Neural cell (in vitro differentiated cells): Measurements from ENCODE around the gene CDCA5. TPM values are rescaled to one million over a fixed set of nuclear protein-coding genes. Genes with fewer than 3 reads are reported as not detected.

Experiments used
- H2AFZ ChIP-seq: fragments of 200-600, 300-800 bp; sonication (generic), shearing (Covaris generic); 2 replicates; pipeline ENCODE4 v1.6.0; 2014; ENCODE audit warnings: low read depth, mild to moderate bottlenecking, antibody characterized with exemption, low read length, moderate library complexity
- H3F3A ChIP-seq: fragments of 200-600 bp; shearing (Covaris generic); 2 replicates; pipeline ENCODE4 v1.6.1; 2016; ENCODE audit warnings: mild to moderate bottlenecking, moderate library complexity, mixed read lengths, antibody characterized with exemption, low read length; ENCODE audit not compliant: insufficient read depth, poor library complexity, severe bottlenecking
- H3K27ac ChIP-seq: fragments of 200-600, 300-800 bp; sonication (generic), shearing (Covaris generic); 2 replicates; pipeline ENCODE4 v1.5.1; 2014; ENCODE audit warnings: mild to moderate bottlenecking, low read length, moderate library complexity
- H3K27me3 ChIP-seq: fragments of 300-800, 200-600 bp; sonication (generic), shearing (Covaris generic); 2 replicates; pipeline ENCODE4 v1.6.0; 2014; ENCODE audit warnings: mild to moderate bottlenecking, low read depth, low read length, moderate library complexity; ENCODE audit not compliant: insufficient read depth
- H3K36me3 ChIP-seq: fragments of 300-800, 200-600 bp; sonication (generic), shearing (Covaris generic); 2 replicates; pipeline ENCODE4 v1.5.1; 2014; ENCODE audit warnings: mild to moderate bottlenecking, antibody characterized with exemption, low read length, moderate library complexity; ENCODE audit not compliant: insufficient read depth
- H3K4me2 ChIP-seq: fragments of 300-800, 200-600 bp; sonication (generic), shearing (Covaris generic); 2 replicates; pipeline ENCODE4 v1.6.0; 2014; ENCODE audit warnings: mild to moderate bottlenecking, low read length
- H3K4me3 ChIP-seq: fragments of 300-800, 200-600 bp; sonication (generic), shearing (Covaris generic); 2 replicates; pipeline ENCODE4 v1.5.1; 2014; ENCODE audit warnings: mild to moderate bottlenecking, low read length, moderate library complexity
- H3K79me2 ChIP-seq: fragments of 200-600 bp; shearing (Covaris generic); replicated peaks from 2 replicates; pipeline ENCODE4 v1.6.0; 2014; ENCODE audit warnings: mild to moderate bottlenecking, low read length, moderate library complexity; ENCODE audit not compliant: insufficient read depth
- H3K9ac ChIP-seq: fragments of 300-800, 200-600 bp; sonication (generic), shearing (Covaris generic); 2 replicates; pipeline ENCODE4 v1.6.1; 2016; ENCODE audit warnings: mild to moderate bottlenecking, low read length, mixed read lengths
- H3K9me2 ChIP-seq: fragments of 200-600 bp; shearing (Covaris generic); 2 replicates; pipeline ENCODE4 v1.6.1; 2016; ENCODE audit warnings: mild to moderate bottlenecking, low read length, mixed read lengths; ENCODE audit not compliant: insufficient read depth
- H3K9me3 ChIP-seq: fragments of 200-600, 300-800 bp; sonication (generic), shearing (Covaris generic); 2 replicates; pipeline ENCODE4 v1.6.1; 2016; ENCODE audit warnings: mild to moderate bottlenecking, mixed run types, low read length, moderate library complexity, mixed read lengths
- H4K20me1 ChIP-seq: fragments of 200-600 bp; shearing (Covaris generic); 2 replicates; pipeline ENCODE4 v1.6.1; 2016; ENCODE audit warnings: mild to moderate bottlenecking, mixed run types; ENCODE audit not compliant: insufficient read depth
- CTCF ChIP-seq: fragments of 450-650 bp; IDR thresholded peaks from 2 replicates; pipeline ENCODE4 v1.5.1; 2014; ENCODE audit warnings: antibody characterized with exemption, mild to moderate bottlenecking, moderate library complexity; ENCODE audit not compliant: poor library complexity, severe bottlenecking
- EP300 ChIP-seq: fragments of 450-650 bp; conservative IDR thresholded peaks from 2 replicates; pipeline ENCODE4 v1.6.1; 2014; ENCODE audit warnings: antibody characterized with exemption, mild to moderate bottlenecking, moderate library complexity; ENCODE audit not compliant: poor library complexity, severe bottlenecking
- EZH2 ChIP-seq: fragments of 200-600, 300-800 bp; shearing (Covaris generic), sonication (generic); IDR thresholded peaks from 2 replicates; pipeline ENCODE4 v1.6.1; 2014; ENCODE audit warnings: antibody characterized with exemption, low read length, borderline replicate concordance, mild to moderate bottlenecking; ENCODE audit not compliant: insufficient read depth, poor library complexity, severe bottlenecking
- MXI1 ChIP-seq: fragments of 450-650 bp; conservative IDR thresholded peaks from 2 replicates; pipeline ENCODE4 v1.6.1; 2014; ENCODE audit warnings: antibody characterized with exemption, mild to moderate bottlenecking; ENCODE audit not compliant: poor library complexity, severe bottlenecking
- POLR2AphosphoS5 ChIP-seq: IDR thresholded peaks from 2 replicates; pipeline ENCODE4 v1.6.1; 2012
- RAD21 ChIP-seq: fragments of 450-650 bp; conservative IDR thresholded peaks from 2 replicates; pipeline ENCODE4 v1.6.1; 2014; ENCODE audit warnings: antibody characterized with exemption, mild to moderate bottlenecking, moderate library complexity
- REST ChIP-seq: IDR thresholded peaks from 2 replicates; pipeline ENCODE4 v1.6.1; 2012; ENCODE audit warnings: borderline replicate concordance
- SMC3 ChIP-seq: fragments of 450-650 bp; conservative IDR thresholded peaks from 2 replicates; pipeline ENCODE4 v1.6.1; 2014; ENCODE audit warnings: antibody characterized with exemption, mild to moderate bottlenecking, moderate library complexity; ENCODE audit not compliant: poor library complexity
- TAF1 ChIP-seq: IDR thresholded peaks from 2 replicates; pipeline ENCODE4 v1.6.1; 2012; ENCODE audit warnings: low read depth
- polyA plus RNA-seq: library from polyadenylated mRNA; depleted of rRNA; stranded (reverse); fragments of >200 nt; gene quantifications from 2 replicates; pipeline ENCODE4 v1.2.3, GENCODE V29; 2014

The CDCA5 gene
- polyA plus RNA-seq, 1 donor from 2014 or later = 2.3 TPM

DNA sequence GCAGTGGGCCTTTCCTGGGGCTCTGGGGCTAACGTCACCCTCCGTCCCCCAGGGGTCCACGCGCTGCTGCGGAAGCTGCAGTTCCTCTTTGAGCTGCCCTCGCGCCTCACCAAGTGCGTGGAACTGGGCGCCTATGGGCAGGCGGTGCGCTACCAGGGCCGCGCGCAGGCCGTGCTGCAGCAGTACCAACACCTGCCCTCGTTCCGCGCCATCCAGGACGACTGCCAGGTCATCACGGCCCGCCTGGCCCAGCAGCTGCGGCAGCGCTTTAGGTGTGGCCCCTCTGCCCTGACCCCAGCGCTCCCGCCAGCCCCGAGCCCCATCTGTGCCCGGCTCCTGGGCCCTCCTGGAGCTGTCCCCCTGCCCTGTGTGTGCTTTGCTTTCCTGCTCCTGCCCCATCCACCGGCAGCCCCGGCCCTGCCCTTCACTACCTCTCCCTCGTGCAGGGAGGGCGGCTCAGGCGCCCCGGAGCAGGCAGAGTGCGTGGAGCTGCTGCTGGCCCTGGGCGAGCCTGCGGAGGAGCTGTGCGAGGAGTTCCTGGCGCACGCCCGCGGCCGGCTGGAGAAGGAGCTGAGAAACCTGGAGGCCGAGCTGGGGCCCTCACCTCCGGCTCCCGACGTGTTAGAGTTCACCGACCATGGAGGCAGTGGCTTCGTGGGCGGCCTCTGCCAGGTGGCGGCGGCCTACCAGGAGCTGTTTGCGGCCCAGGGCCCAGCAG is 24.1 kb upstream of the CDCA5 start:
- Histone ChIP-seq H3K4me3 (no peak overlapping the region), H4K20me1 (no peaks in the 10 kb centered on the region), H3F3A (no peaks in the 10 kb centered on the region), H3K79me2 (peaks cover 3% of the 10 kb centered on the region), H3K36me3 (no peaks in the 10 kb centered on the region), H3K4me2 (no peak overlapping the region), H3K27ac (no peak overlapping the region), H3K9me2 (no peaks in the 10 kb centered on the region), H3K27me3 (no peaks in the 10 kb centered on the region), H2AFZ (no peak overlapping the region), H3K9ac (no peak overlapping the region), H3K9me3 (no peaks in the 10 kb centered on the region)
- TF ChIP-seq EZH2 = no peak
- no peak for TF ChIP-seq MXI1
- TF ChIP-seq EP300 = no peak
- TF ChIP-seq SMC3 = no peak
- TF ChIP-seq RAD21 = no peak
- no peak for TF ChIP-seq TAF1
- no peak for TF ChIP-seq CTCF
- no peak for TF ChIP-seq POLR2AphosphoS5
- TF ChIP-seq REST = no peak

GRCh38 chr11:65107078-65107477 is 23.2 kb upstream of the CDCA5 start:
- no peaks in the 10 kb centered on the region for H3K9me2 ChIP-seq
- H3K4me3 ChIP-seq = no peak overlapping the region
- H3K36me3 ChIP-seq = no peaks in the 10 kb centered on the region
- no peak overlapping the region for H3K27ac ChIP-seq
- TF ChIP-seq POLR2AphosphoS5 (no peak), EP300 (no peak), RAD21 (no peak), CTCF (no peak), REST (no peak), TAF1 (no peak), EZH2 (no peak), SMC3 (no peak), MXI1 (no peak)
- no peaks in the 10 kb centered on the region for H3K9me3 ChIP-seq
- no peaks in the 10 kb centered on the region for H4K20me1 ChIP-seq
- H3K9ac ChIP-seq = no peak overlapping the region
- H3F3A ChIP-seq = no peaks in the 10 kb centered on the region
- H3K4me2 ChIP-seq = no peak overlapping the region
- no peak overlapping the region for H2AFZ ChIP-seq
- no peaks in the 10 kb centered on the region for H3K27me3 ChIP-seq
- H3K79me2 ChIP-seq = no peaks in the 10 kb centered on the region
